ENCODE data around the gene TRIM49D1.
"Not testable (repeated sequence)": the region's sequence is repeated elsewhere in the genome, so short reads cannot be mapped to it uniquely, and the experiment has no call there.

Gene TRIM49D1

GRCh38 chr11:89922195-89922660, at the start of gene TRIM49D1:
TSS of gene TRIM49D1 (minus strand) at chr11:89922245. CDS start at chr11:89917710, 4,535 bp downstream.
- DNase-seq: no peak

GRCh38 chr11:89965737-89966136, 43.7 kb upstream of the TRIM49D1 start, which contains the start of gene TRIM64:
TSS of gene TRIM64 (plus strand) at chr11:89966037. CDS start at chr11:89968504, 2,467 bp downstream.
- not testable (repeated sequence) for DNase-seq

- DNase-seq: not testable (repeated sequence)
Measured at GRCh38 chr11:89960833-89961232, 38.8 kb upstream of the TRIM49D1 start.

GRCh38 chr11:89923764-89924163, 1.7 kb upstream of the TRIM49D1 start, which contains the start of gene TRIM49D2:
TSS of gene TRIM49D2 (plus strand) at chr11:89924064. CDS start at chr11:89926762, 2,698 bp downstream.
- DNase-seq: not testable (repeated sequence)

GRCh38 chr11:89900809-89901208, 21.2 kb downstream of the TRIM49D1 start:
- not testable (repeated sequence) for DNase-seq

GRCh38 chr11:89893245-89893644, 28.8 kb downstream of the TRIM49D1 start:
- DNase-seq: not testable (repeated sequence)

- DNase-seq: not testable (repeated sequence)
Measured at GRCh38 chr11:89877511-89877910, 44.5 kb downstream of the TRIM49D1 start.

GRCh38 chr11:89872588-89872987, 49.5 kb downstream of the TRIM49D1 start:
- DNase-seq: not testable (repeated sequence)

- not testable (repeated sequence) for DNase-seq
Measured at GRCh38 chr11:89865223-89865622, 56.8 kb downstream of the TRIM49D1 start.

GRCh38 chr11:89863906-89864704, 57.9 kb downstream of the TRIM49D1 start:
- not testable (repeated sequence) for DNase-seq
